Stimulated activated naive CD8-positive, alpha-beta T cell treated with anti-CD3 and anti-CD28 coated beads, Interleukin-15, Interleukin-2, amounts not matched to agents 100 U/mL and 50 U/mL, for 24 hours (primary cell): Measurements from ENCODE around the gene TRPM5.
A peak's percentile ranks its signal among the peaks of the same experiment; 100 is the strongest.

ENCODE experiments used
- ATAC-seq: fragments of 150-1000 bp; cut with Tn5 transposase; one replicate; pipeline ENCODE4 v1.10.0; 2021
- DNase-seq: peaks from one replicate; pipeline ENCODE4 v3.0.0; 2021

The TRPM5 gene

GRCh38 chr11:2402890-2403645 is 41.2 kb downstream of the TRPM5 start:
- DNase-seq (no peak), ATAC-seq (no peak)

GRCh38 chr11:2402106-2402505 is 42.2 kb downstream of the TRPM5 start:
- ATAC-seq = no peak
- no peak for DNase-seq

GRCh38 chr11:2401436-2401984 is 42.8 kb downstream of the TRPM5 start:
- ATAC-seq (no peak), DNase-seq (no peak)

GRCh38 chr11:2400762-2401435 is 43.4 kb downstream of the TRPM5 start:
- ATAC-seq (no peak), DNase-seq (no peak)

GRCh38 chr11:2400069-2400761 is 44.1 kb downstream of the TRPM5 start, which contains the start of gene TSSC4:
TSS of gene TSSC4 (plus strand) at chr11:2400750. CDS start at chr11:2402634, 1,884 bp downstream.
- ATAC-seq (peak; percentile 87), DNase-seq (peak; percentile 99)

GRCh38 chr11:2399488-2400068 is 44.7 kb downstream of the TRPM5 start:
- ATAC-seq (no peak), DNase-seq (peak; percentile 37)

- ATAC-seq (no peak), DNase-seq (no peak)
Measured at GRCh38 chr11:2398664-2399355, 45.5 kb downstream of the TRPM5 start.

- DNase-seq = no peak
- ATAC-seq = no peak
Measured at GRCh38 chr11:2397005-2397404, 47.3 kb downstream of the TRPM5 start.

- ATAC-seq (no peak), DNase-seq (no peak)
Measured at GRCh38 chr11:2396471-2396870, 47.8 kb downstream of the TRPM5 start.

- DNase-seq = no peak
- no peak for ATAC-seq
Measured at GRCh38 chr11:2395856-2396255, 48.5 kb downstream of the TRPM5 start.

- ATAC-seq (no peak), DNase-seq (no peak)
Measured at GRCh38 chr11:2395211-2395730, 49.0 kb downstream of the TRPM5 start.

GRCh38 chr11:2394818-2395105 is 49.6 kb downstream of the TRPM5 start:
- ATAC-seq = no peak
- no peak for DNase-seq
